H9 (cell line): Measurements from ENCODE around the gene SURF1. TPM values are rescaled to one million over a fixed set of nuclear protein-coding genes. Genes with fewer than 3 reads are reported as not detected.

Source experiments
- DNase-seq: peaks from one replicate; pipeline ENCODE4 v3.0.0-alpha.2; 2017
- H2AFZ ChIP-seq: one replicate; pipeline ENCODE4 v1.6.1; 2013; ENCODE audit warnings: mild to moderate bottlenecking, low read length, control low read depth, moderate library complexity
- H2AK5ac ChIP-seq: 2 replicates; pipeline ENCODE4 v1.6.1; 2013; ENCODE audit warnings: low read length, control low read depth, mixed read lengths; ENCODE audit not compliant: insufficient read length
- H2BK120ac ChIP-seq: one replicate; pipeline ENCODE4 v1.6.1; 2013; ENCODE audit warnings: low read depth, mild to moderate bottlenecking, low read length, control low read depth, inconsistent platforms; ENCODE audit not compliant: poor library complexity, severe bottlenecking
- H2BK12ac ChIP-seq: 2 replicates; pipeline ENCODE4 v1.6.1; 2013; ENCODE audit warnings: low read length, control low read depth, mixed read lengths, low read depth; ENCODE audit not compliant: insufficient read length
- H2BK15ac ChIP-seq: 2 replicates; pipeline ENCODE4 v1.6.1; 2013; ENCODE audit warnings: low read depth, low read length, control low read depth
- H2BK20ac ChIP-seq: one replicate; pipeline ENCODE4 v1.6.1; 2013; ENCODE audit warnings: low read depth, mild to moderate bottlenecking, low read length, control low read depth, inconsistent platforms; ENCODE audit not compliant: poor library complexity, severe bottlenecking
- H2BK5ac ChIP-seq: 2 replicates; pipeline ENCODE4 v1.6.1; 2013; ENCODE audit warnings: low read length, control low read depth, mixed read lengths; ENCODE audit not compliant: insufficient read length
- H3K14ac ChIP-seq: 2 replicates; pipeline ENCODE4 v1.6.1; 2013; ENCODE audit warnings: low read length, control low read depth; ENCODE audit not compliant: insufficient read depth
- H3K18ac ChIP-seq: 2 replicates; pipeline ENCODE4 v1.6.1; 2013; ENCODE audit warnings: low read depth, mild to moderate bottlenecking, mixed read lengths, low read length, control low read depth; ENCODE audit not compliant: insufficient read length
- H3K23ac ChIP-seq: 2 replicates; pipeline ENCODE4 v1.6.1; 2013; ENCODE audit warnings: low read length, control low read depth, mixed read lengths, low read depth; ENCODE audit not compliant: insufficient read length
- H3K23me2 ChIP-seq: 2 replicates; pipeline ENCODE4 v1.6.1; 2013; ENCODE audit warnings: low read depth, mild to moderate bottlenecking, mixed read lengths, low read length, control low read depth; ENCODE audit not compliant: insufficient read length, poor library complexity, severe bottlenecking
- H3K27ac ChIP-seq: 2 replicates; pipeline ENCODE4 v1.5.1; 2013; ENCODE audit warnings: low read length, control low read depth, mixed read lengths, low read depth; ENCODE audit not compliant: insufficient read length
- H3K27me3 ChIP-seq: 2 replicates; pipeline ENCODE4 v1.6.1; 2013; ENCODE audit warnings: low read length, control low read depth, inconsistent platforms; ENCODE audit not compliant: insufficient read depth
- H3K4ac ChIP-seq: 2 replicates; pipeline ENCODE4 v1.6.1; 2013; ENCODE audit warnings: low read depth, mild to moderate bottlenecking, control low read depth, inconsistent platforms, low read length, moderate library complexity
- H3K4me1 ChIP-seq: 2 replicates; pipeline ENCODE4 v1.6.1; 2013; ENCODE audit warnings: low read length, control low read depth, inconsistent platforms; ENCODE audit not compliant: insufficient read depth
- H3K4me2 ChIP-seq: 2 replicates; pipeline ENCODE4 v1.6.1; 2013; ENCODE audit warnings: low read length, control low read depth, mixed read lengths; ENCODE audit not compliant: insufficient read length, insufficient read depth
- H3K56ac ChIP-seq: 2 replicates; pipeline ENCODE4 v1.6.1; 2013; ENCODE audit warnings: low read depth, mild to moderate bottlenecking, mixed read lengths, low read length, control low read depth; ENCODE audit not compliant: insufficient read length
- H3K79me1 ChIP-seq: 2 replicates; pipeline ENCODE4 v1.6.1; 2013; ENCODE audit warnings: low read depth, mild to moderate bottlenecking, moderate library complexity, low read length, control low read depth, inconsistent platforms; ENCODE audit not compliant: insufficient read depth, poor library complexity, severe bottlenecking
- H3K79me2 ChIP-seq: 2 replicates; pipeline ENCODE4 v1.6.1; 2013; ENCODE audit warnings: low read length, control low read depth, inconsistent platforms; ENCODE audit not compliant: insufficient read depth
- H3K9ac ChIP-seq: 2 replicates; pipeline ENCODE4 v1.6.1; 2013; ENCODE audit warnings: low read length, control low read depth, mixed read lengths; ENCODE audit not compliant: insufficient read length; ENCODE audit errors: extremely low read depth
- H3K9me3 ChIP-seq: one replicate; pipeline ENCODE4 v1.6.1; 2013; ENCODE audit warnings: low read depth, low read length, inconsistent platforms; ENCODE audit not compliant: control insufficient read depth
- H3T11ph ChIP-seq: one replicate; pipeline ENCODE4 v1.6.1; 2013; ENCODE audit warnings: mild to moderate bottlenecking, low read length, control low read depth, inconsistent platforms
- H4K20me1 ChIP-seq: one replicate; pipeline ENCODE4 v1.6.1; 2013; ENCODE audit not compliant: control insufficient read depth, insufficient read length, insufficient read depth
- H4K5ac ChIP-seq: 2 replicates; pipeline ENCODE4 v1.6.1; 2013; ENCODE audit warnings: low read depth, mild to moderate bottlenecking, mixed read lengths, low read length, control low read depth; ENCODE audit not compliant: insufficient read length
- H4K8ac ChIP-seq: replicated peaks from 2 replicates; pipeline ENCODE4 v1.6.1; 2013; ENCODE audit warnings: low read length, control low read depth, mixed read lengths, low read depth; ENCODE audit not compliant: insufficient read length
- H4K91ac ChIP-seq: 2 replicates; pipeline ENCODE4 v1.6.1; 2013; ENCODE audit warnings: low read depth, mild to moderate bottlenecking, moderate library complexity, mixed read lengths, low read length, control low read depth; ENCODE audit not compliant: insufficient read length
- H3K27ac Mint-ChIP-seq, 3 experiments: 2 replicates in 2 of 3; 3 replicates in 1 of 3; pipeline ENCODE4 v1.8.0; 2020 to 2021; ENCODE audit warnings: mixed read lengths in 3 of 3, mild to moderate bottlenecking in 1 of 3, moderate library complexity in 1 of 3
- H3K27me3 Mint-ChIP-seq: 2 replicates; pipeline ENCODE4 v1.8.0; 2021; ENCODE audit warnings: low read depth, mild to moderate bottlenecking, moderate library complexity, mixed read lengths
- H3K36me3 Mint-ChIP-seq, 3 experiments: 2 replicates in 2 of 3; 3 replicates in 1 of 3; pipeline ENCODE4 v1.8.0; 2020 to 2021; ENCODE audit warnings: low read depth in 3 of 3, mixed read lengths in 3 of 3; ENCODE audit not compliant: insufficient read depth in 1 of 3
- H3K4me1 Mint-ChIP-seq, 2 experiments: 2 replicates each; pipeline ENCODE4 v1.8.0; 2020; ENCODE audit warnings: mixed read lengths in 2 of 2
- H3K4me3 Mint-ChIP-seq, 2 experiments: 2 replicates in 1 of 2; 3 replicates in 1 of 2; pipeline ENCODE4 v1.8.0; 2020 to 2021; ENCODE audit warnings: mild to moderate bottlenecking in 2 of 2, mixed read lengths in 2 of 2, moderate library complexity in 1 of 2
- H3K9me3 Mint-ChIP-seq, 2 experiments: 2 replicates in 1 of 2; 3 replicates in 1 of 2; pipeline ENCODE4 v1.8.0; 2020; ENCODE audit warnings: mild to moderate bottlenecking in 2 of 2, mixed read lengths in 2 of 2, moderate library complexity in 1 of 2
- WGBS: extraction: QIAGEN DNeasy Blood & Tissue Kit; methylation state at CpG from one replicate; pipeline ENCODE4 v1.1.7; 2013; ENCODE audit warnings: missing lambda C conversion rate, low lambda C conversion rate, mixed read lengths; ENCODE audit not compliant: insufficient read length; ENCODE audit errors: extremely low coverage; 5-methylcytosine and 5-hydroxymethylcytosine counted together
- total RNA-seq: library from RNA; stranded (reverse); gene quantifications from 2 replicates; pipeline ENCODE4 v1.2.1, GENCODE V29; 2021
- TF ChIP-seq, protein P1 (sequence below): fragments of 200-600 bp; sonication (generic); conservative IDR thresholded peaks from 3 replicates; pipeline ENCODE4 v1.8.0; 2021; ENCODE audit warnings: antibody characterized with exemption, mild to moderate bottlenecking

The SURF1 gene
- total RNA-seq, 1 experiment from 2014 or later: 43.3 TPM

DNA sequence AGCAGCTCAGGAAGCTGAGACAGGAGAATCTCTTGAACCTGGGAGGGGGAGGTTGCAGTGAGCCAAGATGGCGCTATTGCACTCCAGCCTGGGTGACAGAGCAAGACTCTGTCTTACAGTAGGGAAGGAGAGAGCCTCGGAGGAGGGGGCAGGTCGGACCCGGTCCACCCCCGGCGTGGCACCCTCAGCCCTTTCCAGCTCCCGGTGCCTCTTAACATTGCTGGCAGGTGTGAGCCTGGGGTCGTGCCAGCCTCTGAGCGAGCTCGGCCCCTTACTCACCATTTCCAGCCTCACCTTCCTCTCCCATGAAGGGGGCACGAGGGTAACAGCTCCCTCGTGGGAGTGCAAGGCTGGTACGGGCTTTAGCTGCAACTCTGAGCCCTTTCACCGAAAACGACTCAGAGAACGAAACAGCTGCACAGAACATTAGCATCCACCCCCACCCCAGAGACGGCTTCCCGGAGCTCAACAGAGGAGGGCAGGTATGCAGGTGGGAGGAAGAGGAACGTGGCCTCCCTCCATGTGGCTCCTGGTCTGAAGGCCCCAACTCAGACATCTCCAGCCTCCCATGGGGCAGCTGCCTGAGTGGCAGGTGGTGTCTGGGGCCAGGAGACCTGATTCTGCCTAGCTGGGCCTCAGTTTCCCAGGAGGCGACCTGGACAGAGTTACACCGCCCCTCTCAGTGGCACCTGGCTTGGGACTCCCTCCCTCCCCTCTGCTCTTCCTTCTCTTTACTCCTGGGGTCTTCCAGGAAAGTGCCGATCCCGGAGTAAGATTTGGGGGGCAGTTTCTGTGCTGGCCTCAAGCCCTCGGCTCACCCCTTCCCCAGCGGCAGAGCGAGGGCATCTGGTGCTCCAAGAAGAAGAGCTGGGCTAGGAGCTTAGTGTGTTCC is 52.8 kb downstream of the SURF1 start:
- Histone ChIP-seq H3K4me1 (no peaks in the 10 kb centered on the region), H3K79me1 (no peaks in the 10 kb centered on the region), H3K4me2 (no peak overlapping the region), H4K5ac (no peak overlapping the region), H3K27me3 (no peaks in the 10 kb centered on the region), H4K8ac (no peak overlapping the region), H2AK5ac (no peak overlapping the region), H4K20me1 (no peaks in the 10 kb centered on the region), H3T11ph (no peak overlapping the region), H2BK5ac (no peak overlapping the region), H3K56ac (no peak overlapping the region), H3K9ac (no peak overlapping the region), H2BK120ac (no peak overlapping the region), H3K23me2 (no peaks in the 10 kb centered on the region), H3K18ac (no peak overlapping the region), H2BK15ac (no peak overlapping the region), H2BK20ac (no peak overlapping the region), H3K27ac (no peak overlapping the region), H3K14ac (no peak overlapping the region), H3K9me3 (no peaks in the 10 kb centered on the region), H2BK12ac (no peak overlapping the region), H4K91ac (no peak overlapping the region), H3K4ac (no peak overlapping the region), H3K23ac (no peak overlapping the region), H3K79me2 (no peaks in the 10 kb centered on the region), H2AFZ (no peak overlapping the region)
- H3K27me3 Mint-ChIP-seq: peaks cover 44% of the 10 kb centered on the region
- H3K4me1 Mint-ChIP-seq: peaks cover 0 to 3% of the 10 kb centered on the region in 2 experiments; a peak in 1 of 4 replicates
- no CpG with 5 or more reads among the region's 26 CpGs for WGBS
- H3K36me3 Mint-ChIP-seq: peaks cover 0 to 1% (median 0%) of the 10 kb centered on the region in 3 experiments; a peak in 1 of 7 replicates
- H3K9me3 Mint-ChIP-seq: peaks cover 2 to 3% of the 10 kb centered on the region in 2 experiments; a peak in 4 of 5 replicates
- no peak overlapping the region for H3K4me3 Mint-ChIP-seq
- TF ChIP-seq, protein P1, sequence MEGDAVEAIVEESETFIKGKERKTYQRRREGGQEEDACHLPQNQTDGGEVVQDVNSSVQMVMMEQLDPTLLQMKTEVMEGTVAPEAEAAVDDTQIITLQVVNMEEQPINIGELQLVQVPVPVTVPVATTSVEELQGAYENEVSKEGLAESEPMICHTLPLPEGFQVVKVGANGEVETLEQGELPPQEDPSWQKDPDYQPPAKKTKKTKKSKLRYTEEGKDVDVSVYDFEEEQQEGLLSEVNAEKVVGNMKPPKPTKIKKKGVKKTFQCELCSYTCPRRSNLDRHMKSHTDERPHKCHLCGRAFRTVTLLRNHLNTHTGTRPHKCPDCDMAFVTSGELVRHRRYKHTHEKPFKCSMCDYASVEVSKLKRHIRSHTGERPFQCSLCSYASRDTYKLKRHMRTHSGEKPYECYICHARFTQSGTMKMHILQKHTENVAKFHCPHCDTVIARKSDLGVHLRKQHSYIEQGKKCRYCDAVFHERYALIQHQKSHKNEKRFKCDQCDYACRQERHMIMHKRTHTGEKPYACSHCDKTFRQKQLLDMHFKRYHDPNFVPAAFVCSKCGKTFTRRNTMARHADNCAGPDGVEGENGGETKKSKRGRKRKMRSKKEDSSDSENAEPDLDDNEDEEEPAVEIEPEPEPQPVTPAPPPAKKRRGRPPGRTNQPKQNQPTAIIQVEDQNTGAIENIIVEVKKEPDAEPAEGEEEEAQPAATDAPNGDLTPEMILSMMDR: no peak
- DNase-seq: no peak
- H3K27ac Mint-ChIP-seq: no peak overlapping the region; a peak in 1 of 7 replicates

Other genes with a start within 250 kb of the SURF1 start
- gene RALGDS, start 235.2 kb downstream of the SURF1 start, total RNA-seq: 20.9 and 21.3 TPM in 2 replicates
- 9.3 TPM in 2 replicates for gene GBGT1, start 192.6 kb downstream of the SURF1 start, total RNA-seq
- not detected in 2 replicates for gene OBP2B, start 147.2 kb downstream of the SURF1 start, total RNA-seq
- gene ABO, start 81.3 kb downstream of the SURF1 start, total RNA-seq: 0.31 and 0.37 TPM in 2 replicates
- 55.1 and 56.3 TPM in 2 replicates for gene SURF6, start 20.3 kb downstream of the SURF1 start, total RNA-seq
- 60.1 and 63.7 TPM in 2 replicates for gene MED22, start 8.4 kb downstream of the SURF1 start, total RNA-seq
- gene RPL7A, start 8.3 kb downstream of the SURF1 start, total RNA-seq: 2,874 and 2,895 TPM in 2 replicates
- 44.4 and 46.1 TPM in 2 replicates for gene SURF2, start 63 bp upstream of the SURF1 start, total RNA-seq
- gene SURF4, start 19.6 kb upstream of the SURF1 start, total RNA-seq: 146 and 148 TPM in 2 replicates
- 0.57 TPM in 1 of 2 replicates, not detected in the other for gene STKLD1, start 19.9 kb upstream of the SURF1 start, total RNA-seq
- 33.6 and 35.2 TPM in 2 replicates for gene REXO4, start 61.5 kb upstream of the SURF1 start, total RNA-seq
- 8.2 and 8.8 TPM in 2 replicates for gene ADAMTS13, start 65.9 kb upstream of the SURF1 start, total RNA-seq
- 20.0 and 20.2 TPM in 2 replicates for gene CACFD1, start 103.5 kb upstream of the SURF1 start, total RNA-seq
- gene SLC2A6, start 122.6 kb upstream of the SURF1 start, total RNA-seq: 18.7 and 19.5 TPM in 2 replicates
- not detected in 2 replicates for gene MYMK, start 168.5 kb upstream of the SURF1 start, total RNA-seq
- gene ADAMTSL2, start 178.2 kb upstream of the SURF1 start, total RNA-seq: 0.61 and 0.86 TPM in 2 replicates